VCaP (cell line): Measurements from ENCODE around the gene AREG.

Source experiments
- H3K27ac ChIP-seq: fragments of 450-650 bp; 2 replicates; pipeline ENCODE4 v1.5.1; 2017
- CTCF ChIP-seq: fragments of 450-650 bp; conservative IDR thresholded peaks from 2 replicates; pipeline ENCODE4 v1.5.1; 2017; ENCODE audit warnings: mild to moderate bottlenecking, moderate library complexity

The AREG gene

GRCh38 chr4:74466242-74466641, 21.3 kb downstream of the AREG start:
- H3K27ac ChIP-seq = no peak overlapping the region
- TF ChIP-seq CTCF = no peak

- no peak overlapping the region for H3K27ac ChIP-seq
- no peak for TF ChIP-seq CTCF
These were observed 26.3 kb downstream of the AREG start for GRCh38 chr4:74471264-74471663.

- no peak for TF ChIP-seq CTCF
- no peak overlapping the region for H3K27ac ChIP-seq
These were observed 28.3 kb downstream of the AREG start for GRCh38 chr4:74473155-74473811.

GRCh38 chr4:74474345-74475090, 29.6 kb downstream of the AREG start:
- H3K27ac ChIP-seq = no peak overlapping the region
- no peak for TF ChIP-seq CTCF

- no peak overlapping the region for H3K27ac ChIP-seq
- no peak for TF ChIP-seq CTCF
These were observed 30.3 kb downstream of the AREG start for GRCh38 chr4:74475091-74475800.

- no peak for TF ChIP-seq CTCF
These were observed 31.0 kb downstream of the AREG start for GRCh38 chr4:74475946-74476345.

GRCh38 chr4:74479009-74479408, 34.1 kb downstream of the AREG start:
- no peak for TF ChIP-seq CTCF
- H3K27ac ChIP-seq = no peak overlapping the region

More at GRCh38 chr4:74475946-74476345, 31.0 kb downstream of the AREG start:
- no peak overlapping the region for H3K27ac ChIP-seq
